IMR-90 (cell line): ENCODE results near the gene CD2AP. TPM values are rescaled to one million over a fixed set of nuclear protein-coding genes. Genes with fewer than 3 reads are reported as not detected.

Experiments
- ATAC-seq: fragments of 200-7000 bp; cut with Tn5 transposase; 2 replicates; pipeline ENCODE4 v1.9.1; 2020; ENCODE audit warnings: low read depth, mild to moderate bottlenecking, moderate library complexity
- BruUV-seq: library from RNA; stranded (reverse); fragments of 400-500 nt; replicated peaks from 2 replicates; lab custom pipeline; 2021; lab: Mats Ljungman, UMichigan
- CTCF ChIA-PET: fragments of 300-600 bp; formaldehyde crosslinking; extraction: SDS; loops from one replicate; lab custom pipeline; 2021; ENCODE audit warnings: antibody characterized with exemption; lab: Yijun Ruan, JAX
- POLR2A ChIA-PET: fragments of 300-600 bp; sonication (Branson Sonifier 250); formaldehyde crosslinking; loops from one replicate; lab custom pipeline; 2022; ENCODE audit warnings: antibody characterized with exemption; ENCODE audit not compliant: unreplicated experiment; lab: Charles Lee
- DNase-seq: peaks from one replicate; pipeline ENCODE4 v3.0.0; 2013
- H2AFZ ChIP-seq: replicated peaks from 2 replicates; pipeline ENCODE3; 2013; ENCODE audit warnings: low read length, mild to moderate bottlenecking; ENCODE audit not compliant: poor library complexity
- H2AK5ac ChIP-seq: 2 replicates; pipeline ENCODE4 v1.6.1; 2013; ENCODE audit warnings: low read depth, low read length, inconsistent platforms
- H2AK9ac ChIP-seq: replicated peaks from 2 replicates; pipeline ENCODE3; 2013; ENCODE audit warnings: mild to moderate bottlenecking, low read depth, low read length, moderate library complexity; ENCODE audit not compliant: poor library complexity
- H2BK120ac ChIP-seq: 2 replicates; pipeline ENCODE4 v1.6.1; 2013; ENCODE audit warnings: low read depth, low read length, inconsistent platforms
- H2BK15ac ChIP-seq: 3 replicates; pipeline ENCODE4 v1.6.1; 2013; ENCODE audit warnings: low read depth, low read length, inconsistent platforms
- H2BK20ac ChIP-seq: 2 replicates; pipeline ENCODE4 v1.6.1; 2013; ENCODE audit warnings: low read depth, mild to moderate bottlenecking, inconsistent platforms, low read length, moderate library complexity
- H2BK5ac ChIP-seq: 2 replicates; pipeline ENCODE4 v1.6.1; 2013; ENCODE audit warnings: mild to moderate bottlenecking, low read depth, low read length, inconsistent platforms; ENCODE audit not compliant: poor library complexity, severe bottlenecking
- H3K14ac ChIP-seq: replicated peaks from 2 replicates; pipeline ENCODE4 v1.6.1; 2013; ENCODE audit warnings: low read depth, low read length, inconsistent platforms
- H3K18ac ChIP-seq: 2 replicates; pipeline ENCODE4 v1.6.1; 2013; ENCODE audit warnings: low read depth, low read length, control low read depth
- H3K23ac ChIP-seq: 2 replicates; pipeline ENCODE4 v1.6.1; 2013; ENCODE audit warnings: low read depth, low read length, inconsistent platforms
- H3K27ac ChIP-seq: 2 replicates; pipeline ENCODE4 v1.5.1; 2013; ENCODE audit warnings: mild to moderate bottlenecking, control low read depth, low read length; ENCODE audit not compliant: insufficient read depth
- H3K27me3 ChIP-seq: 2 replicates; pipeline ENCODE4 v1.6.1; 2013; ENCODE audit warnings: low read length; ENCODE audit not compliant: control insufficient read depth, insufficient read depth
- H3K36me3 ChIP-seq: 2 replicates; pipeline ENCODE4 v1.6.1; 2013; ENCODE audit warnings: low read length, mixed read lengths; ENCODE audit not compliant: control insufficient read depth, insufficient read depth
- H3K4ac ChIP-seq: 2 replicates; pipeline ENCODE4 v1.6.1; 2013; ENCODE audit warnings: low read depth, low read length, inconsistent platforms
- H3K4me1 ChIP-seq: 2 replicates; pipeline ENCODE4 v1.6.1; 2013; ENCODE audit warnings: low read length, mixed read lengths; ENCODE audit not compliant: control insufficient read depth, insufficient read depth
- H3K4me2 ChIP-seq: 2 replicates; pipeline ENCODE4 v1.6.1; 2013; ENCODE audit warnings: low read depth, mild to moderate bottlenecking, control low read depth, low read length, moderate library complexity
- H3K4me3 ChIP-seq: 2 replicates; pipeline ENCODE4 v1.5.1; 2013; ENCODE audit warnings: low read depth, mild to moderate bottlenecking, control low read depth, low read length, moderate library complexity; ENCODE audit not compliant: insufficient read depth
- H3K56ac ChIP-seq: 2 replicates; pipeline ENCODE4 v1.6.1; 2013; ENCODE audit warnings: low read length, inconsistent platforms; ENCODE audit not compliant: insufficient read depth; ENCODE audit errors: extremely low read depth
- H3K79me1 ChIP-seq, 2 experiments: 2 replicates each; pipeline ENCODE4 v1.6.1; 2013; ENCODE audit warnings: low read length in 2 of 2, inconsistent platforms in 1 of 2, low read depth in 1 of 2
- H3K9ac ChIP-seq: 2 replicates; pipeline ENCODE4 v1.6.1; 2013; ENCODE audit warnings: low read depth, low read length, control low read depth
- H3K9me1 ChIP-seq: 2 replicates; pipeline ENCODE4 v1.6.1; 2013; ENCODE audit warnings: low read length, inconsistent platforms; ENCODE audit not compliant: insufficient read depth
- H3K9me3 ChIP-seq: 2 replicates; pipeline ENCODE4 v1.6.1; 2013; ENCODE audit warnings: low read length; ENCODE audit not compliant: control insufficient read depth, insufficient read depth
- H4K20me1 ChIP-seq: 2 replicates; pipeline ENCODE4 v1.6.1; 2013; ENCODE audit warnings: low read length, inconsistent platforms; ENCODE audit not compliant: insufficient read depth
- H4K5ac ChIP-seq: 2 replicates; pipeline ENCODE4 v1.6.1; 2013; ENCODE audit warnings: mild to moderate bottlenecking, low read depth, low read length, control low read depth
- H4K8ac ChIP-seq, 2 experiments: 2 replicates each; pipeline ENCODE4 v1.6.1; 2013; ENCODE audit warnings: low read depth in 2 of 2, low read length in 2 of 2, control low read depth in 1 of 2, inconsistent platforms in 1 of 2
- H4K91ac ChIP-seq: 2 replicates; pipeline ENCODE4 v1.6.1; 2013; ENCODE audit warnings: low read depth, low read length, inconsistent platforms; ENCODE audit not compliant: insufficient read depth
- FOS ChIP-seq: fragments of 150-350 bp; IDR thresholded peaks from 2 replicates; pipeline ENCODE4 v1.6.1; 2016; ENCODE audit warnings: low read depth, low read length
- MAZ ChIP-seq: IDR thresholded peaks from 2 replicates; pipeline ENCODE4 v1.6.1; 2012; ENCODE audit warnings: low read depth, mild to moderate bottlenecking, low read length, improper control_type of control experiment, moderate library complexity, borderline replicate concordance
- RAD21 ChIP-seq: IDR thresholded peaks from 2 replicates; pipeline ENCODE4 v1.6.1; 2012; ENCODE audit warnings: low read length, improper control_type of control experiment
- RCOR1 ChIP-seq: IDR thresholded peaks from 2 replicates; pipeline ENCODE4 v1.6.1; 2012; ENCODE audit warnings: mild to moderate bottlenecking, low read length, improper control_type of control experiment; ENCODE audit not compliant: insufficient replicate concordance
- WGBS, 2 experiments: methylation state at CpG; one replicate each; pipeline versions ENCODE4 v1.1.5 to v1.1.7; 2013; ENCODE audit warnings: missing lambda C conversion rate in 2 of 2; ENCODE audit not compliant: insufficient read length in 1 of 2; ENCODE audit errors: extremely low coverage in 2 of 2; 5-methylcytosine and 5-hydroxymethylcytosine counted together
- dilution Hi-C: fragments of 300-500 bp; cut with HindIII; formaldehyde crosslinking; loops from one replicate; pipeline ENCODE4 v1.14.3; 2018; ENCODE audit warnings: low sequenced_read_pairs; ENCODE audit not compliant: unreplicated experiment
- in situ Hi-C: fragments of 300-500 bp; cut with MboI; formaldehyde crosslinking; loops from 3 replicates; pipeline ENCODE4 v1.14.3; 2019; ENCODE audit warnings: low sequenced_read_pairs, inconsistent platforms, mixed read lengths
- intact Hi-C: fragments of 100-400 bp; cut with micrococcal nuclease; formaldehyde crosslinking; loops from 2 replicates; pipeline ENCODE4 v1.10.0; 2022
- polyA plus RNA-seq, 3 experiments: library from polyadenylated mRNA; depleted of rRNA; stranded (reverse); fragments of >200 nt; gene quantifications; 2 replicates each; pipeline ENCODE4 v1.2.3, GENCODE V29; 2012; ENCODE audit warnings: low replicate concordance in 1 of 3
- total RNA-seq: library from RNA; depleted of rRNA; stranded (reverse); fragments of >200 nt; gene quantifications from 2 replicates; pipeline ENCODE4 v1.2.3, GENCODE V29; 2012
- TF ChIP-seq, protein P1 (sequence below): fragments of 150-350 bp; IDR thresholded peaks from 2 replicates; pipeline ENCODE4 v1.6.1; 2017; ENCODE audit warnings: mild to moderate bottlenecking, antibody characterized with exemption, low read length, low read depth

CD2AP gene
- total and polyA plus RNA-seq, 2 of the 4 experiments (the other 2 are of a cell fraction), result 5.3 to 7.5 TPM

DNA sequence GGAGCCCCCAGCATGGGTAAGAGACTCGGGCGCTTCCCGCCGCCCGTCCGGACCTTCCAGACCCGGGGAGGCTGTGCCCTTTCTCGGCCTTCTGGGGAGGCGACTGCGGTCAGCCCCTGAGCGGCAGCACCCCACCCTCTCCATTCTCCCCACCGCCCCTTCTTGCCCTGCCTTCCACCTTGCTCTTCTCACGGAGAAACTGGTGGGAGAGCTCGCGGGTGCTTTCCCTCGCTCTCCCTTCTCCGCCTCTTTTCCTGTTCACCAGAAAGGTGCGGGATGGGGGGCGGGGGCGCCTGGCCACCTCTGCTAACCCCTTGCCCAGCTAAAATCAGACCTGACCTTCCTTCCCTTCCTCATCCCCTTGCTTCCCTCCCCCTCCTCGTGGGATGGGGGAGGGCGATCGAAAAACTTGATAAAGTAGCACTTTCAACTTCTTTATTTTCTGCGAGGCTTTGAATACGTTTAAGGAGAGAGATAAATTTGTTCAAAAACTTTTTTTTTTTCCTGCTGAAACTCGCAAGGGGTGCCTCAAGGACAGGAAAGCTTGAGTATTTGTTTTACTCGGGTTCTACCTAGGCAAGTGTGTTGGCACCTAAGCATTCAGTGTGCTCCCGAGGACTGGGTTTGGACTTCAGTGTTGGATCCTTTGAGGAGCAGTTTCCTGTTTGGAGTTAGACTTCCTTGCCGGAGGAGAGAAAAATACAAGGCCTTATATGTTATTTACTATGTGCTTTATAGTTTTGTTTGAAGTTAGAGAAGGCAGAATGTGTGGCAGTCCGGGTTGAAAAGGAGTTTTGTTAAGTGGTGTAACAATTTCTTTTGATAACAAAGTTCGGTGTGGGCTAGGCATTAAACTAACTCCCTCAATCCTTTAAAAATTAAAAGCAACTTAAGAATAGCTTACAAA, 897 bp downstream of the CD2AP start:
- peak overlapping the region; percentile 99 for H2AFZ ChIP-seq
- peak overlapping the region; percentile 57 for H4K5ac ChIP-seq
- peak overlapping the region; percentile 84 for H3K27ac ChIP-seq
- peaks cover 4% of the 10 kb centered on the region; the same call in 1 of the 2 replicates for H3K9me1 ChIP-seq
- in situ Hi-C loops (no loop called here), intact Hi-C loops (loop anchor here (5.0 kb wide), 4 partner anchors 109 to 381 kb away; no protein-coding TSS in a partner anchor), dilution Hi-C loops (no loop called here)
- TF ChIP-seq FOS (no peak), RCOR1 (no peak), RAD21 (no peak), MAZ (no peak)
- TF ChIP-seq, protein P1, sequence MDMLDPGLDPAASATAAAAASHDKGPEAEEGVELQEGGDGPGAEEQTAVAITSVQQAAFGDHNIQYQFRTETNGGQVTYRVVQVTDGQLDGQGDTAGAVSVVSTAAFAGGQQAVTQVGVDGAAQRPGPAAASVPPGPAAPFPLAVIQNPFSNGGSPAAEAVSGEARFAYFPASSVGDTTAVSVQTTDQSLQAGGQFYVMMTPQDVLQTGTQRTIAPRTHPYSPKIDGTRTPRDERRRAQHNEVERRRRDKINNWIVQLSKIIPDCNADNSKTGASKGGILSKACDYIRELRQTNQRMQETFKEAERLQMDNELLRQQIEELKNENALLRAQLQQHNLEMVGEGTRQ, result no peak
- peaks cover 11% of the 10 kb centered on the region; the same call in 1 of the 2 replicates for H4K20me1 ChIP-seq
- ChIA-PET CTCF (no interaction called here), POLR2A (interaction anchor here (0.5 kb wide), 1 partner anchor 70 kb away, joined by 4 read pairs; no protein-coding TSS in a partner anchor)
- WGBS, 2 experiments, result 0% methylated on average over 1 of the region's 31 CpGs; no CpG with 5 or more reads in 1 of the 2 experiments
- H3K4me2 ChIP-seq, result peak overlapping the region; percentile 97
- H2BK20ac ChIP-seq, result no peak overlapping the region
- H3K27me3 ChIP-seq, result no peaks in the 10 kb centered on the region
- H2AK5ac ChIP-seq, result peak overlapping the region; percentile 76; the same call in 1 of the 2 replicates
- H3K9ac ChIP-seq, result peak overlapping the region; percentile 96
- no peaks in the 10 kb centered on the region for H3K36me3 ChIP-seq
- ATAC-seq (peak; percentile 10; the same call in 1 of the 2 replicates), DNase-seq (peak; percentile 30)
- peak overlapping the region; percentile 83 for H3K56ac ChIP-seq
- peak overlapping the region; percentile 67 for H3K14ac ChIP-seq
- H2AK9ac ChIP-seq, result peak overlapping the region; percentile 94
- H3K18ac ChIP-seq, result peak overlapping the region; percentile 53
- no peak overlapping the region for H2BK15ac ChIP-seq
- peaks cover 4 to 31% of the 10 kb centered on the region in 2 experiments; a peak in 3 of 4 replicates for H3K79me1 ChIP-seq
- H3K9me3 ChIP-seq, result no peaks in the 10 kb centered on the region
- peaks cover 2% of the 10 kb centered on the region for H3K4me1 ChIP-seq
- H3K23ac ChIP-seq, result peak overlapping the region; percentile 76
- H3K4ac ChIP-seq, result peak overlapping the region; percentile 76
- H3K4me3 ChIP-seq, result peak overlapping the region; percentile 92
- peak overlapping the region; percentile 56 for H4K91ac ChIP-seq
- no peak overlapping the region for H2BK120ac ChIP-seq
- TSS peak; percentile 53 for BruUV-seq
- peak overlapping the region; percentile 53 for H2BK5ac ChIP-seq
- peak overlapping the region; percentile 69 to 82; a peak in 3 of 4 replicates for H4K8ac ChIP-seq
